Endothelial cell of umbilical vein (primary cell): ENCODE results near the gene SERPINB6. TPM values are rescaled to one million over a fixed set of nuclear protein-coding genes. Genes with fewer than 3 reads are reported as not detected.

Experiments
- BruUV-seq: library from RNA; stranded (reverse); fragments of 400-500 nt; replicated peaks from 2 replicates; lab custom pipeline; 2021; lab: Mats Ljungman, UMichigan
- CTCF ChIA-PET: fragments of 300-600, 350-600 bp; sonication (Branson Sonifier 250); formaldehyde crosslinking; loops from one replicate; lab custom pipeline; 2021; ENCODE audit warnings: antibody characterized with exemption, inconsistent platforms; lab: Charles Lee
- POLR2A ChIA-PET: fragments of 300-600, 350-600 bp; sonication (Branson Sonifier 250); formaldehyde crosslinking; loops from one replicate; lab custom pipeline; 2021; ENCODE audit warnings: antibody characterized with exemption, inconsistent platforms; lab: Charles Lee
- DNase-seq: peaks from one replicate; pipeline ENCODE4 v3.0.0-alpha.2; 2011; ENCODE audit warnings: low read depth, low spot score
- FAIRE-seq: peaks from 2 replicates; lab custom pipeline; 2011; peaks lifted over from hg19 to GRCh38; lab: Jason Lieb, UNC
- H2AFZ ChIP-seq: 2 replicates; pipeline ENCODE4 v1.6.0; 2012; ENCODE audit warnings: low read depth, low read length, control low read depth, inconsistent platforms
- H3K27ac ChIP-seq: 2 replicates; pipeline ENCODE4 v1.5.1; 2011; ENCODE audit warnings: low read depth, mild to moderate bottlenecking, control low read depth, low read length, moderate library complexity; ENCODE audit not compliant: insufficient read depth
- H3K27me3 ChIP-seq, 2 experiments: 2 replicates each; pipeline versions ENCODE4 v1.6.0 to v1.6.1; 2011; ENCODE audit warnings: low read length in 2 of 2, mixed read lengths in 1 of 2; ENCODE audit not compliant: control insufficient read depth in 2 of 2, insufficient read depth in 2 of 2
- H3K36me3 ChIP-seq, 2 experiments: 2 replicates in 1 of 2; 3 replicates in 1 of 2; pipeline ENCODE4 v1.5.1; 2011; ENCODE audit warnings: low read length in 2 of 2, mild to moderate bottlenecking in 1 of 2, moderate library complexity in 1 of 2; ENCODE audit not compliant: control insufficient read depth in 2 of 2, insufficient read depth in 2 of 2; ENCODE audit errors: extremely low read depth in 1 of 2
- H3K4me1 ChIP-seq: 3 replicates; pipeline ENCODE4 v1.5.1; 2011; ENCODE audit warnings: mild to moderate bottlenecking, low read length; ENCODE audit not compliant: control insufficient read depth, insufficient read depth; ENCODE audit errors: extremely low read depth
- H3K4me2 ChIP-seq: 2 replicates; pipeline ENCODE4 v1.6.1; 2011; ENCODE audit warnings: low read length, control low read depth, mixed read lengths; ENCODE audit not compliant: insufficient read depth
- H3K4me3 ChIP-seq, 3 experiments: fragments of 200-600 bp in 1 of 3; sonication (generic), shearing (Covaris generic) in 1 of 3; replicated peaks in 1 of 3; 2 replicates each; pipeline ENCODE4 v1.5.1; 2011 to 2016; ENCODE audit warnings: control low read depth in 3 of 3, low read length in 3 of 3, mild to moderate bottlenecking in 2 of 3, inconsistent platforms in 1 of 3, low read depth in 1 of 3, moderate library complexity in 1 of 3; ENCODE audit not compliant: insufficient read depth in 1 of 3
- H3K79me2 ChIP-seq: 2 replicates; pipeline ENCODE4 v1.6.0; 2012; ENCODE audit warnings: low read length, inconsistent platforms; ENCODE audit not compliant: control insufficient read depth, insufficient read depth
- H3K9ac ChIP-seq: replicated peaks from 2 replicates; pipeline ENCODE3; 2011; ENCODE audit warnings: low read length, control low read depth; ENCODE audit not compliant: insufficient read depth; ENCODE audit errors: extremely low read depth
- H3K9me1 ChIP-seq: replicated peaks from 3 replicates; pipeline ENCODE4 v1.6.0; 2011; ENCODE audit warnings: mild to moderate bottlenecking, low read length; ENCODE audit not compliant: control insufficient read depth, insufficient read depth; ENCODE audit errors: extremely low read depth
- H3K9me3 ChIP-seq: replicated peaks from 2 replicates; pipeline ENCODE4 v1.5.1; 2012; ENCODE audit warnings: low read length, inconsistent platforms; ENCODE audit not compliant: control insufficient read depth, insufficient read depth
- H4K20me1 ChIP-seq: replicated peaks from 2 replicates; pipeline ENCODE3; 2011; ENCODE audit warnings: mild to moderate bottlenecking, low read length; ENCODE audit not compliant: control insufficient read depth, insufficient read depth; ENCODE audit errors: extremely low read depth
- JUN ChIP-seq: IDR thresholded peaks from 2 replicates; pipeline ENCODE4 v1.6.1; 2011; ENCODE audit warnings: borderline replicate concordance, low read depth; ENCODE audit not compliant: insufficient read length, insufficient read depth
- POLR2A ChIP-seq: IDR thresholded peaks from 2 replicates; pipeline ENCODE4 v1.6.1; 2012; ENCODE audit warnings: low read depth, mild to moderate bottlenecking, control low read depth, low read length
- POLR2AphosphoS5 ChIP-seq: IDR thresholded peaks from 2 replicates; pipeline ENCODE4 v1.6.1; 2012; ENCODE audit warnings: low read depth, mild to moderate bottlenecking, control low read depth, low read length, moderate library complexity; ENCODE audit not compliant: insufficient read depth
- dilution Hi-C: fragments of 300-500 bp; cut with MboI; formaldehyde crosslinking; loops from one replicate; pipeline ENCODE4 v1.15.0; 2019; ENCODE audit warnings: low sequenced_read_pairs; ENCODE audit not compliant: extremely low pct_ligation_motif_present
- intact Hi-C: fragments of 100-400 bp; cut with micrococcal nuclease; formaldehyde crosslinking; loops from one replicate; pipeline ENCODE4 v1.10.0; 2022
- polyA plus RNA-seq, 4 experiments: library from polyadenylated mRNA; depleted of rRNA in 3 of 4; stranded (reverse) in 3 of 4; unstranded in 1 of 4; fragments of >200 nt; gene quantifications; 2 replicates each; pipeline versions ENCODE4 v1.2.1 to v1.2.3, GENCODE V29; 2011 to 2012; ENCODE audit warnings: missing spikeins in 1 of 4
- total RNA-seq: library from RNA; stranded (reverse); gene quantifications from 2 replicates; pipeline ENCODE4 v1.2.3, GENCODE V29; 2021
- TF ChIP-seq, protein P1 (sequence below): IDR thresholded peaks from 2 replicates; pipeline ENCODE4 v1.6.1; 2011; ENCODE audit not compliant: insufficient read depth, insufficient read length

SERPINB6 gene
- total and polyA plus RNA-seq, 2 donors (not counting 3 experiments of a cell fraction or from before 2014, with no cell fraction given): 145 to 151 TPM

- peaks cover 0 to 1% of the 10 kb centered on the region in 2 experiments for H3K27me3 ChIP-seq
- H3K27ac ChIP-seq: peak overlapping the region; percentile 84
- H3K9me3 ChIP-seq: no peaks in the 10 kb centered on the region
- POLR2A ChIA-PET: interaction anchor here (0.6 to 2.0 kb wide), 6 partner anchors 10 to 111 kb away, joined by 3 to 5 read pairs (median 4); partner anchors contain the start of genes NQO2, SERPINB6 and SERPINB9
- TF ChIP-seq POLR2AphosphoS5 (peak; percentile 53), POLR2A (peak; percentile 90), JUN (no peak)
- TF ChIP-seq, protein P1, sequence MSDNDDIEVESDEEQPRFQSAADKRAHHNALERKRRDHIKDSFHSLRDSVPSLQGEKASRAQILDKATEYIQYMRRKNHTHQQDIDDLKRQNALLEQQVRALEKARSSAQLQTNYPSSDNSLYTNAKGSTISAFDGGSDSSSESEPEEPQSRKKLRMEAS: peak; percentile 45
- no TSS peak for BruUV-seq
- FAIRE-seq (peak; percentile 93), DNase-seq (peak; percentile 96)
- H3K79me2 ChIP-seq: no peaks in the 10 kb centered on the region
- H4K20me1 ChIP-seq: no peaks in the 10 kb centered on the region
- dilution Hi-C loops: no loop called here
- CTCF ChIA-PET: interaction anchor here (0.9 to 7.6 kb wide), 24 partner anchors 9 to 251 kb away, joined by 3 to 331 read pairs (median 7); partner anchors contain the start of genes NQO2, RIPK1, SERPINB1 and SERPINB6
- intact Hi-C loops: loop anchor here (1.0 to 2.0 kb wide), 4 partner anchors 113 to 225 kb away; partner anchors contain the start of gene WRNIP1
- peak overlapping the region; percentile 57 to 78 (median 68) for H3K4me3 ChIP-seq
- H3K9me1 ChIP-seq: no peaks in the 10 kb centered on the region
- peak overlapping the region; percentile 95 for H3K9ac ChIP-seq
- H3K36me3 ChIP-seq: no peaks in the 10 kb centered on the region
- peak overlapping the region; percentile 85 for H3K4me2 ChIP-seq
- peaks cover 15% of the 10 kb centered on the region for H3K4me1 ChIP-seq
- H2AFZ ChIP-seq: peak overlapping the region; percentile 51
These were observed 18.2 kb upstream of the SERPINB6 start for GRCh38 chr6:2989332-2990247.
